ENCODE results near the gene FGFR3.

FGFR3 gene

DNA sequence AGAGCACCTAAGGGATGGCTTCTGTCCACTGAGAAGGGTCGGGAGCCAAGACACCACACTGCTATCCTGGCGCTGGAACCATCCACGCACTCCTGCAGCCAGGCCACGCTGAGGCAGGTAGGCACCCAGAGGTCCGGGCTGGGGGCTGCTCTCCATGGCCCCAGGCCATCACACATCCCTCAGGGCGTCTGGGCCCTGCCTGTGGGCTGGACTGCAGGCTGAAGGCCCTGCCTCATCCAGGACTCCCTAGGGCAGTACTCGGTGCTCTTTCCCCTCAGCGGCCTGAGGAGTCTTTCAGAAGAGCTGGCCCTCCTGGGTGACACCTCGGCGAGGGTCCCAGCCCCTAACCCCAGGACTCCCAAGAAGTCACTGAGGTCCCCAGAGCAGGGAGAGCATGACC is 17.7 kb downstream of the FGFR3 start:
- Histone ChIP-seq H3K4me1 (ENCODE audit: control insufficient read depth, insufficient read depth, low read length) (peaks cover 9% of the 10 kb centered on the region), H3K9ac (ENCODE audit: low read length) (no peak overlapping the region), H3K36me3 (ENCODE audit: control insufficient read depth, insufficient read depth, low read length) (peaks cover 14% of the 10 kb centered on the region), H3K27me3 (ENCODE audit: control insufficient read depth, insufficient read depth, low read length) (no peaks in the 10 kb centered on the region), H3K9me3 (ENCODE audit: control insufficient read depth, low read length) (no peaks in the 10 kb centered on the region), H3K4me3 (ENCODE audit: low read length) (no peak overlapping the region)

GRCh38 chr4:1812720-1813119 is 19.6 kb downstream of the FGFR3 start:
- no peak overlapping the region for H3K9ac ChIP-seq (ENCODE audit: low read length)
- H3K27me3 ChIP-seq (ENCODE audit: control insufficient read depth, insufficient read depth, low read length) = no peaks in the 10 kb centered on the region
- H3K36me3 ChIP-seq (ENCODE audit: control insufficient read depth, insufficient read depth, low read length) = peaks cover 22% of the 10 kb centered on the region
- peaks cover 9% of the 10 kb centered on the region for H3K4me1 ChIP-seq (ENCODE audit: control insufficient read depth, insufficient read depth, low read length)
- no peaks in the 10 kb centered on the region for H3K9me3 ChIP-seq (ENCODE audit: control insufficient read depth, low read length)
- no peak overlapping the region for H3K4me3 ChIP-seq (ENCODE audit: low read length)

DNA sequence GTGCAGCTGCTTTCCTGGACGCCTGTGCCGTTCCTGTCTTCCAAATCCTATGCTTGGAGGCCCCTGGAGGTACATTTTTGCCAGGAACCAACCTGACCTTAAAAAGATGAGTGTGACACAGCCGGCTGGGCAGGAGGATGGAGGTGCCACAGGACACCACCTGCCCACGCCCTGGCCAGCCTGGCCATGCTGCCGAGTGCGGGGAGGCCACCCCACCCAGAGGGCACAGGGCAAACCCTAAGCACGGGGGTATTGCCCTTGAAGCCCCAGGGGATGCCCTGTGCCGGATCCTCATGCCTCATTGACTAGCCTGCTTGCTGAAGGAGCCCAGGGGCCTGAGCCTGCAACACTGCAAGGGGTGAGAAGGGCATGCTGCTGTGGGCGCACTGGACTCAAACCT is 20.1 kb downstream of the FGFR3 start:
- no peak overlapping the region for H3K9ac ChIP-seq (ENCODE audit: low read length)
- peaks cover 9% of the 10 kb centered on the region for H3K4me1 ChIP-seq (ENCODE audit: control insufficient read depth, insufficient read depth, low read length)
- no peaks in the 10 kb centered on the region for H3K9me3 ChIP-seq (ENCODE audit: control insufficient read depth, low read length)
- no peaks in the 10 kb centered on the region for H3K27me3 ChIP-seq (ENCODE audit: control insufficient read depth, insufficient read depth, low read length)
- H3K36me3 ChIP-seq (ENCODE audit: control insufficient read depth, insufficient read depth, low read length) = peaks cover 22% of the 10 kb centered on the region
- no peak overlapping the region for H3K4me3 ChIP-seq (ENCODE audit: low read length)

DNA sequence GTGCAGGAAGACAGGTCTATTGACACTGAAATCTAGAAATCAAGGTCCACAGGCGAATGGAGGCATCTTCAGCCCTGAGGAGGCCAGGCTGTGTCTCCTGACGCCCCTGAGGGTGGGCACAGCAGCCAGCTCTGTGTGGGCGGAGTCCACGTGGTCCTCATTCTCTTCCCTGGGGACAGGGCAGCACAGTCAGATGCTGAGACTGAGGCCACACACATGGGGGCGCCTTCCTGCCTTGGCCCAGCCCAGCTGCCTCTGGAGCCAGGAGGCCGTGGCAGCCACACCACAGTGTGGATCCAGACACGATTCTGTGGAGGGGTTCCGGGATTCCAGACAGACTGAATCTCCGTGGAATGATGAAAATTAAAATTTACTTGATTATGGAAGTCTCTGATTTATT is 20.8 kb downstream of the FGFR3 start:
- Histone ChIP-seq H3K4me1 (ENCODE audit: control insufficient read depth, insufficient read depth, low read length) (peaks cover 9% of the 10 kb centered on the region), H3K9ac (ENCODE audit: low read length) (no peak overlapping the region), H3K4me3 (ENCODE audit: low read length) (no peak overlapping the region), H3K27me3 (ENCODE audit: control insufficient read depth, insufficient read depth, low read length) (no peaks in the 10 kb centered on the region), H3K36me3 (ENCODE audit: control insufficient read depth, insufficient read depth, low read length) (peaks cover 22% of the 10 kb centered on the region), H3K9me3 (ENCODE audit: control insufficient read depth, low read length) (no peaks in the 10 kb centered on the region)

DNA sequence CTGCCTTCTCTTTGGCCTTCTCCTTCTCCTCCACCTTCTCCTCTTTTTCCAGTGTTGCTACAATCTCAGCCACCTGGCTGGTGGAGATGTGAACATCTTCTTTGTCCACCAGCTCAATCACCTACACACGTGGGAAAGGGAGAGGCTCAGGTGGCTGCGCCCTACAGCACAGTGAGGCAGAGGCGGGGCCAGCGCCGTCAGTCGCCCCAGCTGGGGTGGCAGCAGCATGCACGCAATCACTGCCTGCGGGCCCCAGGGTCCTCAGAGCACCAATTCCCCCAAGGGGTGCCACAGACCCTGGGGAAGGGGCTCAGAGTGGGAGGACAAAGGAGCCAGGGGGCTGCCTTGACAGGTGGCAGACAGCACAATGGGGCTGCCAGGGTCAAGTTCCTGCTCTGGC is 21.4 kb downstream of the FGFR3 start:
- Histone ChIP-seq H3K9ac (ENCODE audit: low read length) (no peak overlapping the region), H3K27me3 (ENCODE audit: control insufficient read depth, insufficient read depth, low read length) (no peaks in the 10 kb centered on the region), H3K4me3 (ENCODE audit: low read length) (no peak overlapping the region), H3K36me3 (ENCODE audit: control insufficient read depth, insufficient read depth, low read length) (peaks cover 22% of the 10 kb centered on the region), H3K9me3 (ENCODE audit: control insufficient read depth, low read length) (no peaks in the 10 kb centered on the region), H3K4me1 (ENCODE audit: control insufficient read depth, insufficient read depth, low read length) (peaks cover 9% of the 10 kb centered on the region)

DNA sequence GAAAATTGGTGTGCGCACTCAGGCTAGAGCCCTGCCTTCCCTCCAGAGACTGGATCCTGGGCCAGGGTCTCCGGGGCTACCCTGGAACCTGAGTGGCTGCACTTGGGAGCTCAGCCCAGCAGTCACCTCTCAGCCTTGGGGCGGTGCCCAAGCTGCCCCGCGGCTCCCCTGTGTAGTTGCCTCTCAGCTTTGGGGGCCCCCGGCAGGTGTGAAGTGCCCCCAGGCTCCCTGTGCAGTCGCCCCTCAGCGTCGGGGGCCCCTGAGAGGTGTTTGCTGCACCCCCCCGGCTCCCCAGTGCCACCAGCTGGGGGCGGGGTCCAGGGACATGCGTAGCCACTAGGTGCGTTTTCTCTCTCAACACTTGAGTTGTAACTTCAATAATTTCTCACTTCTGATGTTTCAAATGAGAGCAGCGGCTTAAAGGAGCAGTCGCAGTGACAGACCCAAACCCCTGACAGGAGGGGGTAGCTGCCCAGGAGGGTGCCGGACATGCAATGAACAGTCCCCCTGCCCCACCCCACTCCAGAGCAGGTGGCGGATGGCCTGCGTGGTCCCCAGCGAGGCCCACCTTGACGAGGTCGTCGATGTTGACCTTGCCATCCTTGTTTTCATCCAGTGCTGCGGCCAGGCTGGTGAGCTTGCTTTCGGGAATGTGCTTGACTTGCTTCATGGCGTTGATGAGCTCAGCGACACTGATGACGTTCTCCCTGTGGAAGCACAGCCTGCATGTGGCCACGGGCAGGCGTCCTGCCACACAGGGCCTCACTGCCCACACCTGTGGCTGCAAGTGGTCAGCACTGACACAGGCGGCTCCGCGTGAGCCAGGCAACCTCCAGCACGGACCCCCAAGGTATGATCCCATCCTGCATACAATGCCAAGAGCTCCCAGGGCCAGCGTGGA is 22.3 kb downstream of the FGFR3 start:
- H3K27me3 ChIP-seq (ENCODE audit: control insufficient read depth, insufficient read depth, low read length) = no peaks in the 10 kb centered on the region
- H3K9ac ChIP-seq (ENCODE audit: low read length) = no peak overlapping the region
- peaks cover under 1% of the 10 kb centered on the region for H3K4me1 ChIP-seq (ENCODE audit: control insufficient read depth, insufficient read depth, low read length)
- no peak overlapping the region for H3K4me3 ChIP-seq (ENCODE audit: low read length)
- H3K36me3 ChIP-seq (ENCODE audit: control insufficient read depth, insufficient read depth, low read length) = peaks cover 22% of the 10 kb centered on the region
- no peaks in the 10 kb centered on the region for H3K9me3 ChIP-seq (ENCODE audit: control insufficient read depth, low read length)

DNA sequence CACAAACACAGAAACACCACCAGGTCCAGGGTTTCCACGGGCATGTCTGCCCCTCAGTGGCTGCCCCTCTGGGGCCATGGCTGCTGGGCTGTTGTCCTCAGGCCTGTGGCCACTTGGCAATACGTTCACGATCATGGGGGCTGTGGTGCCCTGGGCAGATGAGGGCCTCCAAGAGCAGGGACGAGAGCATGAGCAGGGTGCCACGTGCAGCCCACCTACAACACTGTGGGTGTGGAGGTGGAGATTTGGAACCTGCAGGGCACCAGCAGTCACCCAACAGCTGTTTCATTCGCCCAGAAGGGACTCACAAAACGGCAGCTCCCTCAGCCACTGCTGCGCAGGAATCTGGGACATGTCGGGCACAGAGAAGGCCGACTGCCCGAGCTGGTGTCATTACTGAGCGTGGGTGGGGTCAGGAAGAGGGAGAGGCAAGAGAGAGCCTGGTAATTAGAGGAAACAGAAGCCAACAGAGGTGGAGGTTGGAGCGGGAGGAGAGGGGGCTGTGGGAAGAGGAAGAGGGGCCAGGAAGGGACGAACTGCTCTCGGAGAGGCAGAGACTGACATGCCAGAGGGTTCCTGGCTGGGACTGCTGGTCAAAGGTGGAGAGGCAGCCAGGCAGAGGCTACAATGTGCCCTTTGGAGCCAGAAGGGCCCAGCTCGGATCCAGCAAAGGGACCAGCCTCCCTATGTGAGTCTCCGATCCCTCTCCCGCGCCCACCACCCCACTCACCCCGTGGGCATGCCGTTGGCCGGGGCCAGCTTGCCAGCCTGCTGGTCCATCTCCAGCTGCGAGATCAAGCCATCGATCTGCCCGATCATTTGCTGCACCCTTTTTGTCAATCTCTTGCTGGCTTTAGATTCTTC is 23.1 kb downstream of the FGFR3 start:
- H3K9me3 ChIP-seq (ENCODE audit: control insufficient read depth, low read length) = no peaks in the 10 kb centered on the region
- H3K4me3 ChIP-seq (ENCODE audit: low read length) = no peak overlapping the region
- peaks cover 22% of the 10 kb centered on the region for H3K36me3 ChIP-seq (ENCODE audit: control insufficient read depth, insufficient read depth, low read length)
- no peak overlapping the region for H3K9ac ChIP-seq (ENCODE audit: low read length)
- H3K4me1 ChIP-seq (ENCODE audit: control insufficient read depth, insufficient read depth, low read length) = no peaks in the 10 kb centered on the region
- no peaks in the 10 kb centered on the region for H3K27me3 ChIP-seq (ENCODE audit: control insufficient read depth, insufficient read depth, low read length)

DNA sequence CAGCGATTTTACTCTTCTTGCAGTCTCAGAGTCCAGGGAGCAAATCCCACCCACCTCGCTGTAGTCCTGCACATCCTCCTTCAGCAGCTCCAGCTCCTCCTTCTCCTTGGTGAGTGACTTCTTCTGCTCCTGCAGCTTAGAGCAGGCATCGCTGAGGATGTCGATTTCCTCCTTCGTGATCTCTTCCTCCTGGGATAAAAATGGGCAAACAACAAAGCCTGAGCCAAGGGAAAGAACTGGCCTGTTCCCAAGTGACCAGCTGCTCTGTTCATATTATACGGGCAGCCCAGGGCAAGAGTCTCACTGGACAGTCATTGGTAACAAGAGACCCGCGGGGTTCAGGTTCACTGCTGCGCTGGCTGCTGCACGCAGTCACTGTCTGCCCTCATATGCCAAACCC is 26.2 kb downstream of the FGFR3 start:
- H3K27me3 ChIP-seq (ENCODE audit: control insufficient read depth, insufficient read depth, low read length) = no peaks in the 10 kb centered on the region
- no peaks in the 10 kb centered on the region for H3K9me3 ChIP-seq (ENCODE audit: control insufficient read depth, low read length)
- H3K4me3 ChIP-seq (ENCODE audit: low read length) = no peak overlapping the region
- peaks cover 35% of the 10 kb centered on the region for H3K36me3 ChIP-seq (ENCODE audit: control insufficient read depth, insufficient read depth, low read length)
- no peaks in the 10 kb centered on the region for H3K4me1 ChIP-seq (ENCODE audit: control insufficient read depth, insufficient read depth, low read length)
- no peak overlapping the region for H3K9ac ChIP-seq (ENCODE audit: low read length)

- Histone ChIP-seq H3K4me3 (ENCODE audit: low read length) (no peak overlapping the region), H3K4me1 (ENCODE audit: control insufficient read depth, insufficient read depth, low read length) (no peaks in the 10 kb centered on the region), H3K36me3 (ENCODE audit: control insufficient read depth, insufficient read depth, low read length) (peaks cover 30% of the 10 kb centered on the region), H3K27me3 (ENCODE audit: control insufficient read depth, insufficient read depth, low read length) (no peaks in the 10 kb centered on the region), H3K9me3 (ENCODE audit: control insufficient read depth, low read length) (no peaks in the 10 kb centered on the region), H3K9ac (ENCODE audit: low read length) (no peak overlapping the region)
These were observed 26.7 kb downstream of the FGFR3 start for GRCh38 chr4:1819816-1820215.

GRCh38 chr4:1821679-1822567 is 28.8 kb downstream of the FGFR3 start:
- Histone ChIP-seq H3K9me3 (ENCODE audit: control insufficient read depth, low read length) (no peaks in the 10 kb centered on the region), H3K9ac (ENCODE audit: low read length) (no peak overlapping the region), H3K4me3 (ENCODE audit: low read length) (no peak overlapping the region), H3K27me3 (ENCODE audit: control insufficient read depth, insufficient read depth, low read length) (no peaks in the 10 kb centered on the region), H3K4me1 (ENCODE audit: control insufficient read depth, insufficient read depth, low read length) (no peaks in the 10 kb centered on the region), H3K36me3 (ENCODE audit: control insufficient read depth, insufficient read depth, low read length) (peaks cover 15% of the 10 kb centered on the region)

DNA sequence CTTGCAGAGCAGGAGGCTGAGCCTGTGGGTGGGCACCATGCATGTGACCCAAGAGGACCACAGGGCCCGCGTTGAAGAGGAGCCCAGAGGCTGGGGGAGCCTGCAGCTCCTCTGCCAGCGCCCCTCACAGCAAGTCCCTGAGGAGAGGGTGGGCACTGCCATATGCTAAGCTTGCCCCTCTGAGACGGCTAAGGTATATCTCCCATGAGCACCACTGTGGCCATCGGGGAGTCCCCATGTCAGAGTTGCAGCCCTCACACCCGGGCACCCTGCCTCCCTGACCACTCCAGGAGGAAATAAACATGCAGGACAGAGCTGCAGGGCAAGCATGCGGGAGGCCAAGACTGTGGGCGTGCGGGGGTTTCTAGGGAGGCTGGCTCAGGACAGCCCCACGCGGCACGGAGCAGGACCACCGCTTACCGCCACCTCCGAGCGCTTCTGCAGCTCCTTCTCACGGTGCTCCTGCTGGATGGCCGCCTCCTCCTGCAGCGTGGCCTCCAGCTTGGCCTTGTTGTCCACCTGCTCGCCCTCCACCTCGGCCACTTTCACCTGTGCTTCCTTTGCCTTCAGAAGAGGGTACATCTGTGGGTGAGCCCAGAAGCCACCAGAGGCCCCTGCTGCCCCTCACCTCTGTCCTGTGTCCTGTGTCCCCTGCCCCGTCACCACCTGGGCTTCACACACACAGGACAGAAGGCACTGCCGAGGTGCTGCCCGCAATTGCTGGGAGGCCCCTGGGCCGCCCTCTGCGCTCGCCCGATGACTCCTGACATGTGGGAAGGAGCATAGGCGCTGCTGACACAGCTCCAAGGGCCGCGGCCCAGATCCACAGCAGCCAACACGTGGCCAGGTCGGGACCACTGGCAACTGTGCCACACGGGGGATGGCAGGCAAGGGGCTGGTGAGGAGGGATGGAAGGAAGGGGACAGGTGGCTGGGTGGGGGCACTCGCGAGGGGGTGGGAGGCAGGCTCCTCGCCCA is 29.8 kb downstream of the FGFR3 start:
- no peaks in the 10 kb centered on the region for H3K9me3 ChIP-seq (ENCODE audit: control insufficient read depth, low read length)
- peaks cover 15% of the 10 kb centered on the region for H3K36me3 ChIP-seq (ENCODE audit: control insufficient read depth, insufficient read depth, low read length)
- H3K4me3 ChIP-seq (ENCODE audit: low read length) = no peak overlapping the region
- no peak overlapping the region for H3K9ac ChIP-seq (ENCODE audit: low read length)
- no peaks in the 10 kb centered on the region for H3K27me3 ChIP-seq (ENCODE audit: control insufficient read depth, insufficient read depth, low read length)
- H3K4me1 ChIP-seq (ENCODE audit: control insufficient read depth, insufficient read depth, low read length) = no peaks in the 10 kb centered on the region

Measured in mucosa of stomach (tissue), 1 donor.